Pancreas (tissue), 10 donors: ENCODE results near the gene PRAME. TPM values are rescaled to one million over a fixed set of nuclear protein-coding genes. Genes with fewer than 3 reads are reported as not detected.

ENCODE experiments used
- ATAC-seq, 4 donors: fragments of 200-7000 bp; cut with Tn5 transposase; one replicate each; pipeline versions ENCODE4 v1.8.0 to v1.9.1; 2020; ENCODE audit warnings: mild to moderate bottlenecking in 4 of 4, moderate library complexity in 4 of 4
- DNase-seq, 6 donors: peaks; one replicate each; pipeline ENCODE4 v3.0.0-alpha.2; 2020
- FAIRE-seq: peaks from 2 replicates; lab custom pipeline; 2012; peaks lifted over from hg19 to GRCh38; lab: Jason Lieb, UNC
- H3K27ac ChIP-seq, 4 donors: fragments of 200-600 bp; sonication (generic); 1 replicate in 3 of 4; 2 replicates in 1 of 4; pipeline versions ENCODE4 v1.5.0 to v1.8.0; 2020
- H3K27me3 ChIP-seq, 4 donors: fragments of 200-600 bp; one replicate each; pipeline ENCODE4 v1.8.0; 2021
- H3K36me3 ChIP-seq, 3 donors: fragments of 200-600 bp; sonication (generic) in 1 of 3; one replicate each; pipeline versions ENCODE4 v1.5.0 to v1.8.0; 2020 to 2021
- H3K4me1 ChIP-seq, 3 donors: fragments of 200-600 bp; one replicate each; pipeline ENCODE4 v1.8.0; 2021
- H3K4me3 ChIP-seq, 4 donors: fragments of 200-600 bp; sonication (generic) in 2 of 4; one replicate each; pipeline versions ENCODE4 v1.5.0 to v1.8.0; 2020 to 2021
- H3K9me3 ChIP-seq, 4 donors: fragments of 200-600 bp; one replicate each; pipeline ENCODE4 v1.8.0; 2021
- WGBS, 2 donors: extraction: QIAGEN DNeasy Blood & Tissue Kit; methylation state at CpG; one replicate each; pipeline ENCODE4 v1.1.7; 2013; 5-methylcytosine and 5-hydroxymethylcytosine counted together
- intact Hi-C, 3 donors: fragments of 100-400 bp; cut with DNase I; formaldehyde crosslinking; loops; one replicate each; pipeline versions ENCODE4 v1.11.1 to v1.14.2; 2022
- polyA plus RNA-seq, 2 donors: library from polyadenylated mRNA; stranded (reverse); fragments of 200-250 nt; gene quantifications; one replicate each; pipeline ENCODE4 v1.2.3, GENCODE V29; 2013
- total RNA-seq, 6 donors: library from RNA; stranded (reverse); fragmentation: NEBNext Ultra II Directional in 4 of 6; extraction: Animal tissue kit (Norgen Biotek cat#: 25700) in 4 of 6; gene quantifications; one replicate each; pipeline versions ENCODE4 v1.2.1 to v1.2.4, GENCODE V29; 2021 to 2023
- TF ChIP-seq, protein P1 (sequence below), 4 donors: fragments of 200-600 bp; sonication (generic) in 3 of 4; IDR thresholded peaks; one replicate each; pipeline versions ENCODE4 v1.5.0 to v1.8.0; 2021; ENCODE audit warnings: antibody characterized with exemption in 4 of 4
- donor health status: healthy with polysubstance abuse.
- donor health status: DM: no; HTN: no; CAD: no; lungs with moderate emphysema.
- donor health status: DM: no; HTN: no; CAD: no.
- donor health status: control.
- donor health status: control.
- donor health status: Bipolar disorder and iron deficiency.
- donor health status: DM: yes; HTN: yes; CAD: no.
- donor health status: DM: no; HTN: no; CAD: no.
- donor health status: DM: no; HTN: no; CAD: no.
- donor health status: DM: yes; HTN: yes; CAD: no.

The PRAME gene
- total and polyA plus RNA-seq, 8 donors = 1.6 TPM; not detected in 7

DNA sequence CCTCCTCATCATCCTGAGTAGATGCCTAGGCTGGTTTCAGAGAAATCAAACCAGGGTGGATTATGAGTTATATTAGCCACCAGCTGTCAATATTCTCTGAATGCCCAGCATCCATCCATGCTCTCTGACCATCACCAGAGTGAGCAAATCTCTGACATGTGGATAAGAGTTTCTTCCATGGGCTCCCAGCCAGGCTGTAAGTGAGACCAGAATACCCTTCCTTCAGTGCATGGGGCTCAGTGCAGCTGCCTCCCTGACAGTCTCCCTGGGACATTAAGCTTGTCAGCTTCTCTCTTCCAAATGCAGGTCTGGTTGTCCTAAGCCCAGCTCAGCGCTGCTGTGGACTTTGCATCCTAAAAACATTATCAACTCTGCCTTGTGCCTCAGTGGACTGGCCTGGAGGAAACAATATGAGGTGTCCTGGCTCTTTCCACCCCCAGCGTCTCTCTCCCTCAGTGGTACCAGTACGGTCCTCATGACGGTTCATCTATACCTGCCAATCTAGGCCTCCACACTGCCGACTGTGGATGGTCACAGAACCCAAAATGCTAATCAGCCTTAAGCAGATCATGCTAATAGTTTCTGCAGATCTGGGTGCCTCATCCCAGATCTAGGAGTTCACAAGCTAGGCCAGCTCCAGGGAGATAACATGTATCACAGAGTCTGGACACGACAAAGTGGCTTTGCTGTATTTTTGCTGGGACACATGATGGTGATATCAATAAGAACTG lies 41.6 kb upstream of the PRAME start:
- TF ChIP-seq, protein P1, sequence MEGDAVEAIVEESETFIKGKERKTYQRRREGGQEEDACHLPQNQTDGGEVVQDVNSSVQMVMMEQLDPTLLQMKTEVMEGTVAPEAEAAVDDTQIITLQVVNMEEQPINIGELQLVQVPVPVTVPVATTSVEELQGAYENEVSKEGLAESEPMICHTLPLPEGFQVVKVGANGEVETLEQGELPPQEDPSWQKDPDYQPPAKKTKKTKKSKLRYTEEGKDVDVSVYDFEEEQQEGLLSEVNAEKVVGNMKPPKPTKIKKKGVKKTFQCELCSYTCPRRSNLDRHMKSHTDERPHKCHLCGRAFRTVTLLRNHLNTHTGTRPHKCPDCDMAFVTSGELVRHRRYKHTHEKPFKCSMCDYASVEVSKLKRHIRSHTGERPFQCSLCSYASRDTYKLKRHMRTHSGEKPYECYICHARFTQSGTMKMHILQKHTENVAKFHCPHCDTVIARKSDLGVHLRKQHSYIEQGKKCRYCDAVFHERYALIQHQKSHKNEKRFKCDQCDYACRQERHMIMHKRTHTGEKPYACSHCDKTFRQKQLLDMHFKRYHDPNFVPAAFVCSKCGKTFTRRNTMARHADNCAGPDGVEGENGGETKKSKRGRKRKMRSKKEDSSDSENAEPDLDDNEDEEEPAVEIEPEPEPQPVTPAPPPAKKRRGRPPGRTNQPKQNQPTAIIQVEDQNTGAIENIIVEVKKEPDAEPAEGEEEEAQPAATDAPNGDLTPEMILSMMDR (IDR thresholded peaks at IDR 0.05) = no peak
- ATAC-seq = no peak
- FAIRE-seq = no peak
- no peak overlapping the region for H3K4me3 ChIP-seq
- no peaks in the 10 kb centered on the region for H3K9me3 ChIP-seq
- no peak for DNase-seq
- H3K27ac ChIP-seq = no peak overlapping the region
- WGBS, 2 donors = 80 to 86% methylated on average over 6 of the region's 6 CpGs
- H3K36me3 ChIP-seq = no peaks in the 10 kb centered on the region
- no peaks in the 10 kb centered on the region for H3K27me3 ChIP-seq
- no peaks in the 10 kb centered on the region for H3K4me1 ChIP-seq
- intact Hi-C loops = no loop called here

DNA sequence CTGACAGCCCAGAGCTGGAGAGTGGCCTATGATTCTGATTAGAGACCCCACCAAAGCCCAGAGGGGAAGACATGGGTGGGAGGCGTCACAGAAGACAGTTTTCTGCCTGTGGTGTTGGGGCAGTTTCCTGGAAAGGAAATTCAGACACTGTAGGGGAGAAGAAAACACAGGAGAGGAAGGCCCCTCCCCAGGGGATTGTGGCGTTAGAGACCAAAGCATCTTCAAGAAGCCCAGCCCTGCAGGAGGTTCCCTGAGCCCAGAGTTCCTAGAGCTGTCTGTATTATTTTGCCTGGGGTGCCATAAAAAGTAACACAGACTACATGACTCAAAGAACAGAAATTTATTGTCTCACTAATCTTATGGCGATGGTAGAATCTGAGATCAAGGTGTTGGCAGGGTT lies 40.2 kb upstream of the PRAME start:
- DNase-seq = no peak
- no peak for ATAC-seq
- no peaks in the 10 kb centered on the region for H3K27me3 ChIP-seq
- WGBS, 2 donors = 68 to 74% methylated on average over 3 of the region's 3 CpGs
- FAIRE-seq = no peak
- H3K4me1 ChIP-seq = no peaks in the 10 kb centered on the region
- H3K9me3 ChIP-seq = no peaks in the 10 kb centered on the region
- no peaks in the 10 kb centered on the region for H3K36me3 ChIP-seq
- no peak overlapping the region for H3K4me3 ChIP-seq
- TF ChIP-seq, protein P1 (IDR thresholded peaks at IDR 0.05) = no peak
- H3K27ac ChIP-seq = no peak overlapping the region
- intact Hi-C loops = loop anchor here in 1 of 3 donors (10.0 kb wide), 1 partner anchor 286 kb away; the partner anchor contains the start of gene IGLL5

DNA sequence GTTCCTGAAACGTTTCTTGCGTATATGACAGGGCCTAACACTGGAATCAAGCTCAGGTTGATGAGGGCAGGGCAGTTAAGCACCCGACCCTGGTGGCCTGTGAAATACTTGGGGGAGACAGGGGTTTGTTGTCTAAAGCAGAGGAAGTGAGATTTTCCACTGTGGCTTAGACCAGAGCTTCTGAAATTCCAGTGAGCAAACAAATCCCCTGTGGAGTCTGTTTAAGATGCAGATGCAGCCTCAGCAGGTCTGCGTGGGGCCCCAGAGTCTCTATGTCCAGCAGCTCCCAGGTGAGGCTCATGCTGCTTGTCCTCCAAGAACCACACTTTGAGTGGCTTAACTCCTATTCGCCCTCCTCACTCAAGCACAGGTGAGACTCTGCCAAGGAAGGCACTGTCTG lies 39.1 kb upstream of the PRAME start:
- TF ChIP-seq, protein P1 (IDR thresholded peaks at IDR 0.05) = no peak
- Histone ChIP-seq H3K36me3 (no peaks in the 10 kb centered on the region), H3K9me3 (no peaks in the 10 kb centered on the region), H3K27me3 (no peaks in the 10 kb centered on the region), H3K27ac (no peak overlapping the region), H3K4me1 (no peaks in the 10 kb centered on the region), H3K4me3 (no peak overlapping the region)
- no peak for DNase-seq
- 52 to 54% methylated on average over 5 of the region's 5 CpGs for WGBS, 2 donors
- FAIRE-seq = no peak
- intact Hi-C loops = loop anchor here in 1 of 3 donors (10.0 kb wide), 1 partner anchor 287 kb away; the partner anchor contains the start of gene IGLL5
- ATAC-seq = no peak

DNA sequence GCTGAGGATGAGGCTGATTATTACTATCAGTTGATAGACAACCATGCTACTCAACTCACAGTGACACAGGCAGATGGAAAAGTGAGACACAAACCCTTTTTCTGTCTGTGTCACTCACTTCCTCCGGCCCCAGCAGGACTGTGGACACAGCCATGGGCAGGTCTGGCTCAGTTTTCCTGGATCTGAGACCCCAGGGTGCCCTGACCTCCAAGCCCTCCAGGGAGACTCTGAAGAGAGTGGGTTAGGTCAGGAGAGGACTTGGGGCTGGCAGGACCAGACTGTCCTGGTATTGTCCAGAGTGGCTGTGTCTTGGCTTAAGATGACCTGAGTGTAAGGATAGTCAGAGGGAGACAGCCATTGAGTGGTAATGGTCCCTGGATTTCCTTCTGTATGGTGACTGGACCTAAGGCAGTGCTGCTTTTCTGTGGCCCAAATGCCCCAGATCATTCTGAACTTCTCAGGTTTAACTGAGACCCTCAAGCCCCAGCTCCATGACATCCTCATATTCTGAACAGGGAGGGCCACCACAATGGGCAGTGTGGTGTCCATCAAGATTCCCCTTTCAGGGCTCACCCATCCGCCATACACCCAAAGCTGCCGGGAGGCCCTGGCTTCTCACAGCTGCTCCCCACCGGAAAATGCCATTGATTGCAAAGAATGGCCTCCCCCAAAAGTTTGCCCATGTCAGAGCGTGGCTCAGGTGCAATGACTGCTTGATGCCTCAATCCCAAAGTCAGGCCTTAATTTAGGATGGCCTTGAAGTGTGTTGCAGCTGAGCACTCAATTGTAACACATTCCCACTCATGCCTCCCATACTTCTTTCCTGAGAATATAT lies 36.2 kb upstream of the PRAME start:
- WGBS, 2 donors = 46 to 80% methylated on average over 5 of the region's 5 CpGs
- no peak overlapping the region for H3K27ac ChIP-seq
- no peaks in the 10 kb centered on the region for H3K27me3 ChIP-seq
- intact Hi-C loops = loop anchor here in 1 of 3 donors (10.0 kb wide), 1 partner anchor 290 kb away; the partner anchor contains the start of gene IGLL5
- no peaks in the 10 kb centered on the region for H3K9me3 ChIP-seq
- H3K4me1 ChIP-seq = no peaks in the 10 kb centered on the region
- TF ChIP-seq, protein P1 (IDR thresholded peaks at IDR 0.05) = no peak
- H3K36me3 ChIP-seq = no peaks in the 10 kb centered on the region
- H3K4me3 ChIP-seq = no peak overlapping the region
- FAIRE-seq (no peak), DNase-seq (no peak), ATAC-seq (no peak)
